HG02884 (cell line): ENCODE results near the gene ACSBG1.
"Not testable (repeated sequence)": the region's sequence is repeated elsewhere in the genome, so short reads cannot be mapped to it uniquely, and the experiment has no call there.

ENCODE experiments used
- ATAC-seq: cut with Tn5 transposase; IDR thresholded peaks from one replicate; pipeline ENCODE4 v1.9.1; 2021; ENCODE audit warnings: mild to moderate bottlenecking, moderate library complexity; ENCODE audit not compliant: unreplicated experiment

Gene ACSBG1

DNA sequence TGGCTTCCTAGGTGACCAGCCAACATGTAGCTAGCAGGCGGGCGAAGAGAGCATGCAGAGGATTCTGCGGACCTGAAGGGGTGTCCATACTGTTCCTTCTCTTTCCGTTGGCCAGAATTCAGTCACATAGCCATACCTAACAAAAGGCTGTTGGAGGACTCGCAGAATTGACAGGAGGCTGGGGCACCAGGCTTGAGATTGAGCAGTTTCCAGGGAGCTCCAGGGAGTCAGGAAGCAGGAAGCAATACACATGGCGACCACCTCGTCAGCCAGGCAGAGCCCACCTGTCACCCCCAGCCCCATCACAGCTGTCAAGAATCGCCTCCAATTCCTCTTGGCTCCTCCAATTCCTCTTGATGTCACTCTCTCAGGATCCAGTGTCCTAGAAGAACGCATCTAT, 16.8 kb upstream of the ACSBG1 start:
- no peak for ATAC-seq

DNA sequence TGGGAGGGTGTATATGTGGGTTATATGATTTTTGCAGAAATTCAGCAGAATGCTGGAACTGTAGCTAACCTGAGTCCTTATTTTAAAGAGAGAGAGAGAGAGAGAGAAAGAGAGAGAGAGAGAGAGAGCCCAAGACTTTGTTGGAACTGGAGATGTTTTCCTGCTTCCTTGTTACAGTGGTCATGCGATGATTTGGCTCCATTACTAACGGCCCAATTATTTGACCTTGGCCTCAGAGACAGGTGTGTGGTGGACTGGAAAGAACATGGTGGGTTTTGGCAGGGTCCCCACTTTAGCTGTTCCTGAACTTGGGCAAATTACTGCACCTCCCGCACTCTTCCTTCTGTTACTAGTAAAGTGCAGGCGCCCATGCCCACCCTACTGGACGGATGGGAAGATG, 14.8 kb upstream of the ACSBG1 start:
- ATAC-seq = no peak

DNA sequence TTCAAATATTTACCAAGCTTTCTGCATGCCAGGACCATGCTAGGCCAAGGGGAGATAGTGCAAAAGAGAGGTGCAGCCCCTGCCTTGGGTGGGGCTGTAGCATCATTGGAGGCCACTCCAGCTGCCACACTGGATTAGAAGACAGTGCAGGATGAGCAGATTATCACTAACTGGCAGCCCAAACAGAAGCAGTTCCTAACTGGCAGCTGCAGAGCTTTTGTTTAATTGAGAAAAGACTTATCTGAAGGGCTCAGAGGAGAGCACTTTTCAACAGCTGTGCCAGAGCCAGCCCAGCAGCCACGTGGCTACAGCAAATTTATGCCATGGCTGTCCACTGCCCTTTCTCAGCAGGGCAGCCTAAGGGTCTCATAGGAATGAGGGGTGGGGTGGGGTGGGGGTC, 13.5 kb upstream of the ACSBG1 start:
- no peak for ATAC-seq

DNA sequence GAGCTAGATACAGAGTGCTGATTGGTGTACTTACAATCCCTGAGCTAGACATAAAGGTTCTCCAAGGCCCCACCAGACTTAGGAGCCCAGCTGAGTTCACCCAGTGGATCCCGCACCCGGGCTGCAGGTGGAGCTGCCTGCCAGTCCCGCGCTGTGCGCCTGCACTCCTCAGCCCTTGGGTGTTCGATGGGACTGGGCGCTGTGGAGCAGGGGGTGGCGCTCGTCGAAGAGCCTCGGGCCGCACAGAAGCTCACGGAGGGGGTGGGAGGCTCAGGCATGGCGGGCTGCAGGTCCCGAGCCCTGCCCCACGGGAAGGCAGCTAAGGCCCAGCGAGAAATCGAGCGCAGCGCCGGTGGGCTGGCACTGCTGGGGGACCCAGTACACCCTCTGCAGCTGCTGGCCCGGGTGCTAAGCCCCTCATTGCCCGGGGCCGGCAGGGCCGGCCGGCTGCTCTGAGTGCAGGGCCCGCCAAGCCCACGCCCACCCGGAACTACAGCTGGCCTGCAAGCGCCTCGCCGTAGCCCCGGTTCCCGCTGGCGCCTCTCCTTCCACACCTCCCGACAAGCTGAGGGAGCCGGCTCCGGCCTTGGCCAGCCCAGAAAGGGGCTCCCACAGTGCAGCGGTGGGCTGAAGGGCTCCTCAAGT, 11.7 kb upstream of the ACSBG1 start:
- ATAC-seq = not testable (repeated sequence)

DNA sequence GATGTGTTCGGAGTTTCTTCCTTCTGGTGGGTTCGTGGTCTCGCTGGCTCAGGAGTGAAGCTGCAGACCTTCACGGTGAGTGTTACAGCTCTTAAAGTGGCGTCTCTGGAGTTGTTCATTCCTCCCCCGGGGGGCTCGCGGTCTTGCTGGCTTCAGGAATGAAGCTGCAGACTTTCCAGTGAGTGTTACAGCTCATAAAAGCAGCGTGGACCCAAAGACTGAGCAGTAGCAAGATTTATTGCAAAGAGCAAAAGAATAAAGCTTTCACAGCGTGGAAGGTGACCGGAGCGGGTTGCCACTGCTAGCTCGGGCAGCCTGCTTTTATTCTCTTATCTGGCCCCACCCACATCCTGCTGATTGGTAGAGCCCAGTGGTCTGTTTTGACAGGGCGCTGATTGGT, 11.0 kb upstream of the ACSBG1 start:
- ATAC-seq = not testable (repeated sequence)

DNA sequence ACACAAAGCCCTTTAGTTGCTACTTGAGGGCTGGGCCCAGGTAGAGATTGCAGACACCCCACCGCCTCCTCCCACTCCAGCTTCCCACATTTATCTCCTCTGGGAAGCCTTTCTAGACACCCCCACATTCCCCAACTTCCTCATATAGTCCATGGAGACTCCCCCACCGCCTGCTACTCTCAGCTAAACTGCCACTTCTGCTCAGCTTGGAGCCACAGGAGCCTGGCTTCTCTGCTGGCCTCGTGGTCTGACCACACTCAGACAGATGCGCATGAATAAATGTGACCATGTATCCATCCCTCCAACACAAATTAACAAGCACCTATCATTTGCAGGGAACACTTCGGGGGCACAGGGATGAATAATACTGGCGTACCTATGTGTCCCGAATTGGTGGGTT, 10.5 kb upstream of the ACSBG1 start:
- no peak for ATAC-seq

DNA sequence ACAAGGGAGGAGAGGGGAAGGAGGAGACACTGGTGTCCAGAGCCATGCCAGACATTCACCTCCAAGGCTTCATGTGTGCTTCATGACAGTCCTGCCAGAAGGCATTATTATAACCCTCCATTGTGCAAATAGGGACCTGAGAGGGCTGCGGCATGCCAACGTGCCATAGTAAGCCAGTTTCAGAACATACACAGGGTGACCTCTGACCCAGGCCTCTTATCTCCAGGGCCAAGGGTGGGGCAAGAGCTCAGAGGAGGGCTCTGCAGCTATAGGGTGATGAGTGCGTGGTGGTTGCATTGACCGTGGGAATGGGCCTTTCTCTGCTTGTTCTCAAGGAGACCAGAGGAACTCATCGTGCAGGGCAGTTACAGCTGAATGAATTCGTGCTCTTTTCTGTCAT, 9.7 kb upstream of the ACSBG1 start:
- ATAC-seq = no peak

DNA sequence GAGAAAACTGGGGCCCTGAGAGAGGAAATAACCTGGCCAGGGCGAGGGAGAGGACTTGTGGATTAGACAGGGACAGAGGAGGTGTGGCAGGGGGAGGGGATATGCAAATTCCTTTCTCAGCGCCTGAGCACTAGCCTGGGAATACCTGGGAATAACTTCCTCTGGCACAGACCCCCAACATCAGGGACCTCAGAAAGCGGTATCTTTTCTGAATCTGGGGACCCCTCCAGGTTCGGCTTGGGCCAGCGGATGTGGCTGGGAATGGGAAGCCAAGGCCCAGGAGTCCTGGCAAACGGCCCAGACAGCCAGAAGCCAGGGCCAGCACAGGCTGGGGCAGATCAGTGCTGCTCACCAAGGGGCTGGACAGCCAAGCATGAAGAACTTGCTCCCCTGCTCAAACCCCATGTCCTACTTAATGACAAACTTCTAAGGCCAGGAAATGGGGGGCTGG, 9.2 kb upstream of the ACSBG1 start:
- no peak for ATAC-seq

DNA sequence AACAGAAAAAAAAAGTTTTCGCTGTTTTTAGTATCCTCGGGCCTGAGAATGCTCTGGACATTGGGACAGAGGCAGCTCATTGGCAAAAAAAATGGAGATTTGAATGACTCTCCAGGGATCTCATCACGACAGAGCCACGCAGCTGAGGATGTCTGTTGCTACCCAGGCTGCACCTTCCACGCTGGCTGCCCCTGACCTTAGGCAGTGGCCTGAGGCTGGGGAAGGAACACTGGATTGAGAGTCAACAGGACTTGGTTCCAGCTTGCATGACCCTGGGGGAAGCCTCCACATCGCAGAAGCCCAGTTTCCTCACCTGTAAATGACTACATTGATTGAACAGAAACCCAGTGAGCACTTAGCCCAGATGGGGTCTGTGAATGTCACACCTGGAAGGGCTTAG, 8.7 kb upstream of the ACSBG1 start:
- ATAC-seq = no peak

DNA sequence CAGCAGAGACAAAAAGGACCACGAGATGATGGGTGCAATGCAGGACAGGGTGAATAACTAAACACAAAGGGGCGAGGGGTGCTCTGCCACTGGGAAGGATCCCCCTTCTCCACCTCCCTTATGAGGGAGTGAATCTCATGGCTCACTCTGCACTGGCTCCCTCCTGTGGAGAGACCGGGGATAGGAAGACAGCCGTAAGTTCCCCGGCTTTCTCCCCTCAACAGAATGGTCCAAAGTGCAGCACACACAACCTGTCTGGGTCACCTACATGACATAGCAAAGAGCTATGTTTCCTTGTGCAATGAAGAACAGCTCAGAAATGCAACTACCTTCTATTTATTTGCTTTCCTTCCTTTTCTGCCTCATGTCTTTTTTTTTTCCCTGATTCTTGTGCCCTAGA, 7.8 kb upstream of the ACSBG1 start:
- no peak for ATAC-seq

DNA sequence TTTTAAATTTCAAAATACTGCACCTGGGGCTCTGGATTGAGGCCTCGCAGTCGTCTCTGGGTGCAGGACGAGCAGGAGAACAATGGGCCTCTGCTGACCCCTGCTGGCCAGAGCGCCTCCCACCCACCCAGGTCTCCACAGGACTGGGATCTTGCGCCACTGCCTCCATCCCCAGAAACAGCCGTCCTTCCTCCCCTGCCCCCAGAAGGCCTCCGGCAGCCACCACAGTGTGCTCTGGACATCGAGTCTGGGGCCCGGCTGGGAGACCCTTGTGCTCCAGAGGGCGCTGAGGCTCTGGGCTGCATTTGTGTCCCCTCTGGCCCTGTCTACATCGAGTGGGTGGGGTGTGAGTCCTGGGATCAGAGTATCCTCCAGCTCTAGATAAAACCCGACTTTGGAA, 6.7 kb upstream of the ACSBG1 start:
- no peak for ATAC-seq

DNA sequence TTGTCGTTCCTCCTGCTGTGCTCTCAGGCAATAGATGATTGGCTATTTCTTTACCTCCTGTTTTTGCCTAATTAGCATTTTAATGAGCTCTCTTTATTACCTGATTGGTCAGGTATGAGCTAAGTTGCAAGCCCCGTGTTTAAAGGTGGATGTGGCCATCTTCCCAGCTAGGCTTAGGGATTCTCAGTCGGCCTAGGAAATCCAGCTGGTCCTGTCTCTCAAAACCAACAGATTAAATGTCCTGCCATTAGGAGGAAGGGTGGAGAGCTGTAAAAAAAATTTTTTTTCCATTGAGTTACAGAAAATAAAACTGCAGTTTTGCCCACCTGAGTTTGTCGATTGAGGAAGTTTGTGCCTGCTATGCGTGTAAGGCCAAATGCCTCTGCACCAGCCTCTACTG, 5.4 kb upstream of the ACSBG1 start:
- no peak for ATAC-seq

DNA sequence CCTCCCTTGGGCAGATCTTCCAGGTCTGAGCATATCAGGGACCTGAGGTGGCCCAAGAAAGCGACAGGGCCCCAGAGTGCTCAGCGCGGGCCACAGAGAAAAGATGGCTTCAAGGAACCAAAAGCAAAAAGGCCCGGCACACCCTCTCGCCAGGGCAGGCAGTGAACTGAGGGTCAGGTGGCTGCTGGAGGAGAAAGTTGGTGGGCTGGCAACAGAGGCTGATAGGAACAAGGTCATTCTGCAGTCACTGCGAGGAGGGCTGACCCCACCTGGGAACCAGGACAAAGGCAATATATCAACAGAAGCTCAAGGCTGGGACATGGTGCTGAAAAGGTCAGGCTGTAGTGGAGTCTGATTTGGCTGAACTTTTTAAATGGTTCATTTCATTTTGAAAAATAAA, 2.8 kb upstream of the ACSBG1 start:
- no peak for ATAC-seq

DNA sequence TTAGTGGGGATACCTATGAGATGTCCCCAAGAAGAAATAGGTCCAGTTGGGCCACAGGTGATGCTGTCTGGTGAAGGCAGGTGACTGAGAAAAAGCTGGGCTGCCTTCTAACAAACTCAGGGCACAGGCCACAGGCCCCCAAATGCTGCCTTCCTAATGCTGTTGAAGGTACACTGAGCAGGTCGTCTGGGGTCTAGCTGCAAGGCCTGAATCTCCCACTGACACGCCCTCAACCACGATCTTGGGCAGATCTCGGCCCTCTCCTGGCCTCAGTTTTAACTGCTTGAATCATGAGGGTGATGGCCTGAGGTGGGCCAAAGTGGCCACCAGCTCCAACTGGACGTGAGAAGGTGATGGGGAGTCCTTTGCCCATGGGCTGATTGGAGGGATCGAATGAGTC, 2.1 kb upstream of the ACSBG1 start:
- no peak for ATAC-seq

DNA sequence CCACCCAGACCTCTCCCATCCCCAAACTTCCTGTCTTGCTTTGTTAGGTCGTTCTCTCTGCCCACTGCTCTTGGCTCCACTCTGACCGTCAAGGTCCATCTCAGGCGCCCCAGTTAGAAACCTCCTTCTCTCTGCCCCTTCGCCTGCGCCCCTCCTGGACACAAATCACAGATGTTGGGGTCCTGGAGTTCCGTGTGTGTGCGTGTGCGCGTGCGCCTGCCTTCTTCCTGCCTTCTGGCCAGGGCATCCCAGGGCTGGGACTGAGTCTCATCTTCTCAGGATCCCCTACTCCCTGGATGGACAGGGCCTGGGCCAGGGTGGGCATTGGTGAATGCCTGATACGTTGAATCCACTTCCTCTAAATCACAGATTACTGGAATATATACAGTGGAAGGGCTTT, 869 bp downstream of the ACSBG1 start:
- no peak for ATAC-seq

DNA sequence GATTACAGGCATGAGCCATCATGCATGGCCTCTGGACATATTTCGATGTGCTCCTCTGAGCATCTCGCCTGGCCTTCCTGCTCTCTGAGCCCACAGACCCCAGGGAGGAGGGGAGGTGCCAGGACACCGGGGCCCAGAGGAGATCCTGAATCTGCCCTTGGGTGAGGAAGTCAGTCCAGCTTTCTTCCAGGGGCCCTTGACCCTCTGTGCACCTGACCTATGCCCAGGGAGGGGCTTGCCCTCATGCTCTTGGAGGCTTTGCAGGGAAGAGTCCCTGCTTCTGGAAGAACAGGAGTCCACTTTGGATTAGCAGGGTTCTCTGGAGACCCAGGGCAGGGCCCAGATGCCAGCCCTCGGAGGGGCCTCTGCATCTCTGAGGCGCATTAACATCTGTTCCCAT, 1.4 kb downstream of the ACSBG1 start:
- no peak for ATAC-seq

DNA sequence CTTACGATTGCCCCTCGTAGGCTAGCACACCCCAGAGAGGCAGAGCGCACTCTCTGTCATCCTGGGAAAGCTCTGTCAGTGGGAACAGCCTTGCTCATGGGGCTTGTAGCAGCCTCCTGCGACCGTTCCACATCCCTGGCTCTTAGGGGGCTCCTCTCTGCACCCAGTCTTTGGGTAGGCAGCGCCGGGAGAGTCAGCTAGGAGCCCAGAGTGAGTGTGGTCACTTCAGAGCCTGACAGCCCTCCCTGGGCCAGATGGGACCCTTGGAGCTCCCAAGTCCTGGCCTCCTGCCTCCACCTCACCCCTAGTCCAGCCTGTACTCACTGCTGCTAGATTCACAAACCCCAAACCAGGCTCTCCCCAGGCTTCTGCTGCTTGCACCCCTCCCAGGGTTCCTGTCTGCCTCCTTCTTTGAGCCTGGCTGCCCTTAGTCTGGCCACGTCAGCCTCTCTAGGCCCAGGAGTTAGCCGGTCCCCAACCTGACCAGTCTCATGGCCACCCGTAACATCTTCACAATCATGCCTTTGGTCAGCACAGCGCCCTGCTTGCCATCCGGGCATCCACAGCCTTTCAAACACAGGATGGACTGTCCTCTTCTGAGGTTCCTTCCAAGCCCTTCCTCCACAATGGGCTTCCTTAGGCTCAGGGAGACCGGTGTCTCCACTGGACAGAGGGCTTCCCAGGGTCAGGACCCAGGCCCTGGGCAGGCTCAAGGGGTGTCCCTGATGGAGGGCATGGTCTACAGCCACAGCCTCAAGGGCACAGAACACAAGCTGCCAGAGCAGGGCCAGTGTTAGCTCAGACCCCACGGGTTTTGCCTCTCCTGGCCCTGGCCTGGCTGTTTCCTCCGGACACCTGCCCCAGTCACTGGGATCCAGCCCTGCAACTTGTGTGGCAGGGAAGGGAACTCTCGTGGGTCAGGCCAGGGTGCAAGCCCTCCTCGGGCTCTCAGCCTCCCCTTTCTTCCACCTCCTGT, 4.6 kb downstream of the ACSBG1 start:
- ATAC-seq = no peak

DNA sequence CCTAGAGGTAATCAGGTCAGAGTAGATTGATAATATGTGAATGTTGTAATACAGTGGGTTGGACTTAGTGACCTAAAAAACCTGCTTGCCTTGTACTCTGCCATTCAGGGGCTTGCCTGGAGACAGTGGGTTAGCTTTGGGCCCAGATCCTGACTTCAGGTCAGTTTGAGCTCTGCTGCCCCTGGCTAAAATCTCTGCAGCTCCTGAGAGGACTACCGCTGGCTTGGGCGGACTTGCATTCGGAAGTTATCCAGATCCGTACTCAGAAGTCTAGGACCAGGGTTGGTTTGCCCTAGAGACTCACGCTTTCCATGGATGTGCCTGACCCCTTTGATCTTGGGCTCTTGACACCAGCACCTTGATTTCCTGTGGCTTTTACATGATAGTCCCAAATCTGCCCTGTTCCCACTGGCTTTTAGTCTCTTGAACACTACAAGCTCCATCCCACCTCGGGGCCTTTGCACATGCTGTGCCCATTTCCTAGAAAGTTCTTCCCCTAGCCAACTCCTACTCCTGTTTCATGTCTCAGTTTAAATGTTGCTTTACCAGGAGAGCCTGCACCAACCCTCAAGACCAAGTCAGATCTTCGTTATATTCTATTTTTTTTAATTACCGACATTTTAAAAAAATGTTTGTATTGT, 5.9 kb downstream of the ACSBG1 start:
- ATAC-seq = no peak

DNA sequence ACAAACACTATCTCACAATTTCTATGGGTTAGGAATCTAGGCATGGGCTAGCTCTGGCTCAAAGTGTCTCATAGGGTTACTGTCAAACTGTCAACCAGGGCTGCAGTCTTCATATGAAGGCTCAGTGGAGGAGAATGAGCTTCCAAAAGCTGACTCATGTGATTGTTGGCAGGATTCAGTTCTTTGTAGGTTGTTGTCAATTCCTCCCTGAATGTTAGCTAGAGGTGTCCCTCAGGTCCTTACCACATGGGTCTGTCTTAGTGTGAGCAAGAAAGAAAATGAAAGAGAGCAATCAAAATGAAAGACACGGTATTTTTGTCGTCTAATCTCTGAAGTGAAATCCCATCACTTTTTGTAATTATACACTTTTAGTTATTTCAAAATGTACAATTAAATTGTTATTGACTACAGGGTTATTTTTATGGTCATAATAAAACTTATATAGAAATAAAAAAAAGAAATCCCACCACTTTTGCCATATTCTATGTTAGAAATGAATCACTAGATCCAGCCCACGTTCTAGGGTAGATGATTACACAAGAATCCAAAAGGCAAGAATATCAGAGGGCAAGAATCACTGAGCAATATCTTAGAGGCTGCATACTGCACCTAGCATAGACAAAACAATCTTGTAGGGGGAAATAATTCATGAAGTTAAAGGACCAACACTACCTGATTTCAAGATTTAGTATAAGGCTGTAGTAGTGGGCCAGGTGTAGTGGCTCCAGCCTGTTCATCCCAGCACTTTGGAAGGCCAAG, 8.4 kb downstream of the ACSBG1 start:
- ATAC-seq = no peak

DNA sequence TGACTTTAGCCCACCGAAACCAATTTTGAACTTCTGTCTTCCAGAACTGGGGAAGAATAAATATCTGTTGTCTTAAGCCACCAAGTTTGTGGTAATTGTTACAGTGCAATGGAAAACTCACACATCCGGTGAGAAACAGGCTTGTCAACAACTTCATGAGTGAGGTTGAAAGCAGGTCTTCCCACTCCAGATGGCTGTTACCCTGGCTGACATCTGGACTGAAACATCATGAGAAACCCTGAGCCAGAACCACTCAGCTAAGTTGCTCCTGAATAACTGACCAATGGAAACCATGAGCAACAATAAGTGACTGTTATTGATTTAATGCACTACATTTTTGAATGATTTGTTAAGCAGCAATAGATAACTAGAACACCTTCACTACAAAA, 10.3 kb downstream of the ACSBG1 start:
- ATAC-seq = no peak

DNA sequence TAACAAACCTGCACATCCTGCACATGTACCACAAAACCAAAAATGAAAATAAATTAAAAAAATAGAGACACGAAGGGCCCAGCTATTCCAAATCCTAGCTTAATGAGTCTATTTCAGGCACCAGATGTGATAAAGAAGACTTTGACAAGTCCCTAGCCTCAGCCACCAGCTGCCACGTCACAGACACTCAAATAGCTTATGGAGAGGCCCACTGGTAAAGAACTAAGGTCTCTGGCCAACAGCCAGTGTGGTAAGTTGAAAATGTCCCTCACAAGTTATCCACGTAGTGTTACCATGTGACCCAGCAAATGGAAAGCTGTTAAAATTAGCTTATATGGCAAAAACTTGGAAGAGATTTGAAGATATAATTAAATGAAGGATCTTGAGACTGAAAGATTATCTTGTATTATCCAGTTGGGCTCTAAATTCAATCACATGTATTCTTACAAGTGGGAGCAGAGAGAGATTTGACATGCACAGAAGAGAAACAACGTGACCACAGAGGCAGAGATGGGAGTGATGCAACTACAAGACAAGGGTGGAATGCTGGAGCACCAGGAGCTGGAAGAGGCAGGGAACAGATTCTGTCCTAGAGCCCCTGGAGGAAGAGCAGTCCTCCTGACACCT, 10.9 kb downstream of the ACSBG1 start:
- ATAC-seq = no peak
